HG02981 (cell line): ENCODE measurements around the gene CAMSAP2.
A peak's percentile ranks its signal among the peaks of the same experiment; 100 is the strongest.
"Not testable (repeated sequence)": the region's sequence is repeated elsewhere in the genome, so short reads cannot be mapped to it uniquely, and the experiment has no call there.

Source experiments
- ATAC-seq: cut with Tn5 transposase; IDR thresholded peaks from one replicate; pipeline ENCODE4 v1.9.1; 2021; ENCODE audit warnings: mild to moderate bottlenecking, moderate library complexity; ENCODE audit not compliant: unreplicated experiment

The CAMSAP2 gene

GRCh38 chr1:200780545-200781369 lies 42.1 kb downstream of the CAMSAP2 start:
- ATAC-seq = no peak

- no peak for ATAC-seq
Observed at GRCh38 chr1:200783926-200784325, 45.2 kb downstream of the CAMSAP2 start.

- ATAC-seq = no peak
Observed at GRCh38 chr1:200784576-200784975, 45.9 kb downstream of the CAMSAP2 start.

GRCh38 chr1:200786788-200787187 lies 48.1 kb downstream of the CAMSAP2 start:
- ATAC-seq = no peak

- no peak for ATAC-seq
Observed at GRCh38 chr1:200787896-200788387, 49.2 kb downstream of the CAMSAP2 start.

GRCh38 chr1:200791012-200791411 lies 52.3 kb downstream of the CAMSAP2 start:
- not testable (repeated sequence) for ATAC-seq

GRCh38 chr1:200793677-200794076 lies 55.0 kb downstream of the CAMSAP2 start:
- ATAC-seq = no peak

GRCh38 chr1:200794506-200795065 lies 55.9 kb downstream of the CAMSAP2 start:
- no peak for ATAC-seq

- no peak for ATAC-seq
Observed at GRCh38 chr1:200795156-200795555, 56.5 kb downstream of the CAMSAP2 start.

GRCh38 chr1:200802042-200802441 lies 63.3 kb downstream of the CAMSAP2 start:
- no peak for ATAC-seq

GRCh38 chr1:200802865-200803512 lies 64.3 kb downstream of the CAMSAP2 start:
- ATAC-seq = peak; percentile 91

- ATAC-seq = no peak
Observed at GRCh38 chr1:200805719-200806118, 67.0 kb downstream of the CAMSAP2 start.

GRCh38 chr1:200808846-200809245 lies 70.2 kb downstream of the CAMSAP2 start:
- ATAC-seq = no peak

GRCh38 chr1:200811704-200812103 lies 73.0 kb downstream of the CAMSAP2 start:
- no peak for ATAC-seq

- ATAC-seq = not testable (repeated sequence)
Observed at GRCh38 chr1:200816624-200817224, 78.0 kb downstream of the CAMSAP2 start.

- ATAC-seq = no peak
Observed at GRCh38 chr1:200818248-200818647, 79.6 kb downstream of the CAMSAP2 start.

GRCh38 chr1:200819726-200820125 lies 81.0 kb downstream of the CAMSAP2 start:
- no peak for ATAC-seq

GRCh38 chr1:200831091-200831490 lies 92.4 kb downstream of the CAMSAP2 start:
- no peak for ATAC-seq

- ATAC-seq = no peak
Observed at GRCh38 chr1:200834383-200834782, 95.7 kb downstream of the CAMSAP2 start.

- no peak for ATAC-seq
Observed at GRCh38 chr1:200836213-200836612, 97.5 kb downstream of the CAMSAP2 start.

GRCh38 chr1:200837931-200838571 lies 99.4 kb downstream of the CAMSAP2 start:
- ATAC-seq = no peak
